ENCODE measurements around the gene MCC.

The MCC gene

GRCh38 chr5:113451797-113452196 lies 36.5 kb downstream of the MCC start:
- Mint-ChIP-seq H3K4me3 (no peak overlapping the region), H3K36me3 (no peaks in the 10 kb centered on the region), H3K4me1 (peaks cover 5% of the 10 kb centered on the region), H3K27ac (no peak overlapping the region), H3K9me3 (no peaks in the 10 kb centered on the region)
- ATAC-seq (no peak), DNase-seq (ENCODE audit: low spot score in 2 of 2) (no peak)

GRCh38 chr5:113450929-113451328 lies 37.3 kb downstream of the MCC start:
- DNase-seq (ENCODE audit: low spot score in 2 of 2) (no peak), ATAC-seq (no peak)
- Mint-ChIP-seq H3K36me3 (no peaks in the 10 kb centered on the region), H3K27ac (no peak overlapping the region), H3K4me1 (peaks cover 5% of the 10 kb centered on the region), H3K4me3 (no peak overlapping the region), H3K9me3 (no peaks in the 10 kb centered on the region)

GRCh38 chr5:113450462-113450861 lies 37.8 kb downstream of the MCC start:
- Mint-ChIP-seq H3K4me3 (no peak overlapping the region), H3K36me3 (no peaks in the 10 kb centered on the region), H3K27ac (no peak overlapping the region), H3K9me3 (no peaks in the 10 kb centered on the region), H3K4me1 (peaks cover 5% of the 10 kb centered on the region)
- DNase-seq (ENCODE audit: low spot score in 2 of 2) (no peak), ATAC-seq (no peak)

- no peak for ATAC-seq
- Mint-ChIP-seq H3K4me3 (no peak overlapping the region), H3K9me3 (no peaks in the 10 kb centered on the region)
Measured at GRCh38 chr5:113448252-113448651, 40.0 kb downstream of the MCC start.

GRCh38 chr5:113447498-113448050 lies 40.7 kb downstream of the MCC start:
- no peak for DNase-seq (ENCODE audit: low spot score in 2 of 2)
- Mint-ChIP-seq H3K9me3 (no peaks in the 10 kb centered on the region), H3K4me1 (peaks cover 5% of the 10 kb centered on the region), H3K36me3 (no peaks in the 10 kb centered on the region), H3K4me3 (no peak overlapping the region), H3K27ac (no peak overlapping the region)
- ATAC-seq = no peak

More at GRCh38 chr5:113448252-113448651, 40.0 kb downstream of the MCC start:
- DNase-seq (ENCODE audit: low spot score in 2 of 2) = no peak
- peaks cover 5% of the 10 kb centered on the region for H3K4me1 Mint-ChIP-seq
- no peaks in the 10 kb centered on the region for H3K36me3 Mint-ChIP-seq
- H3K27ac Mint-ChIP-seq = no peak overlapping the region

- Mint-ChIP-seq H3K9me3 (no peaks in the 10 kb centered on the region), H3K4me1 (peaks cover 5% of the 10 kb centered on the region), H3K36me3 (no peaks in the 10 kb centered on the region), H3K4me3 (no peak overlapping the region), H3K27ac (no peak overlapping the region)
- ATAC-seq (no peak), DNase-seq (ENCODE audit: low spot score in 2 of 2) (no peak)
Measured at GRCh38 chr5:113446358-113446927, 41.8 kb downstream of the MCC start.

GRCh38 chr5:113437111-113437510 lies 51.1 kb downstream of the MCC start:
- Mint-ChIP-seq H3K4me1 (no peaks in the 10 kb centered on the region), H3K9me3 (no peaks in the 10 kb centered on the region), H3K36me3 (no peaks in the 10 kb centered on the region), H3K4me3 (no peak overlapping the region), H3K27ac (no peak overlapping the region)
- DNase-seq (ENCODE audit: low spot score in 2 of 2) (no peak), ATAC-seq (no peak)

- H3K4me1 Mint-ChIP-seq = no peaks in the 10 kb centered on the region
- H3K27ac Mint-ChIP-seq = no peak overlapping the region
- ATAC-seq (peak; percentile 34), DNase-seq (ENCODE audit: low spot score in 2 of 2) (no peak)
- H3K9me3 Mint-ChIP-seq = no peaks in the 10 kb centered on the region
- H3K36me3 Mint-ChIP-seq = no peaks in the 10 kb centered on the region
- H3K4me3 Mint-ChIP-seq = no peak overlapping the region
Measured at GRCh38 chr5:113435575-113435974, 52.7 kb downstream of the MCC start.

- Mint-ChIP-seq H3K9me3 (no peaks in the 10 kb centered on the region), H3K4me1 (no peaks in the 10 kb centered on the region), H3K4me3 (no peak within 1 kb of the TSS), H3K36me3 (no peaks in the 10 kb centered on the region), H3K27ac (no peak within 1 kb of the TSS)
- DNase-seq (ENCODE audit: low spot score in 2 of 2) (no peak), ATAC-seq (no peak)
Measured at GRCh38 chr5:113434889-113435288, 53.4 kb downstream of the MCC start, which contains the start of gene TSSK1B. Gene TSSK1B (minus strand): TSS chr5:113434989. CDS start chr5:113434839, 150 bp downstream.

GRCh38 chr5:113433862-113434612 lies 54.2 kb downstream of the MCC start:
- no peak for ATAC-seq
- H3K4me1 Mint-ChIP-seq = no peaks in the 10 kb centered on the region

GRCh38 chr5:113433071-113433470 lies 55.2 kb downstream of the MCC start:
- Mint-ChIP-seq H3K27ac (no peak overlapping the region), H3K4me1 (no peaks in the 10 kb centered on the region), H3K9me3 (no peaks in the 10 kb centered on the region), H3K4me3 (no peak overlapping the region), H3K36me3 (no peaks in the 10 kb centered on the region)
- no peak for DNase-seq (ENCODE audit: low spot score in 2 of 2)
- no peak for ATAC-seq

More at GRCh38 chr5:113433862-113434612, 54.2 kb downstream of the MCC start:
- H3K27ac Mint-ChIP-seq = no peak overlapping the region
- H3K36me3 Mint-ChIP-seq = no peaks in the 10 kb centered on the region
- DNase-seq (ENCODE audit: low spot score in 2 of 2) = no peak
- no peak overlapping the region for H3K4me3 Mint-ChIP-seq
- no peaks in the 10 kb centered on the region for H3K9me3 Mint-ChIP-seq

- DNase-seq (ENCODE audit: low spot score in 2 of 2) = no peak
- no peaks in the 10 kb centered on the region for H3K9me3 Mint-ChIP-seq
Measured at GRCh38 chr5:113427871-113428574, 60.2 kb downstream of the MCC start.

GRCh38 chr5:113425909-113426308 lies 62.3 kb downstream of the MCC start:
- Mint-ChIP-seq H3K36me3 (no peaks in the 10 kb centered on the region), H3K4me3 (no peak overlapping the region), H3K27ac (no peak overlapping the region), H3K9me3 (no peaks in the 10 kb centered on the region), H3K4me1 (no peaks in the 10 kb centered on the region)
- DNase-seq (ENCODE audit: low spot score in 2 of 2) (no peak), ATAC-seq (no peak)

More at GRCh38 chr5:113427871-113428574, 60.2 kb downstream of the MCC start:
- no peak for ATAC-seq
- Mint-ChIP-seq H3K4me3 (no peak overlapping the region), H3K36me3 (no peaks in the 10 kb centered on the region), H3K27ac (no peak overlapping the region), H3K4me1 (no peaks in the 10 kb centered on the region)

GRCh38 chr5:113421693-113422092 lies 66.6 kb downstream of the MCC start:
- Mint-ChIP-seq H3K4me1 (no peaks in the 10 kb centered on the region), H3K36me3 (no peaks in the 10 kb centered on the region), H3K4me3 (no peak overlapping the region), H3K9me3 (no peaks in the 10 kb centered on the region), H3K27ac (no peak overlapping the region)
- DNase-seq (ENCODE audit: low spot score in 2 of 2) (no peak), ATAC-seq (no peak)

- H3K9me3 Mint-ChIP-seq = no peaks in the 10 kb centered on the region
- DNase-seq (ENCODE audit: low spot score in 2 of 2) = no peak
- H3K4me1 Mint-ChIP-seq = no peaks in the 10 kb centered on the region
- no peak overlapping the region for H3K27ac Mint-ChIP-seq
- ATAC-seq = no peak
- H3K4me3 Mint-ChIP-seq = no peak overlapping the region
- H3K36me3 Mint-ChIP-seq = no peaks in the 10 kb centered on the region
Measured at GRCh38 chr5:113405530-113405929, 82.7 kb downstream of the MCC start.
